HUES48 (cell line): ENCODE measurements around the gene ENDOG.
A peak's percentile ranks its signal among the peaks of the same experiment; 100 is the strongest.

Experiments
- H3K27ac ChIP-seq: one replicate; pipeline ENCODE4 v1.7.0; 2013; ENCODE audit warnings: low read depth, low read length, inconsistent platforms
- H3K27me3 ChIP-seq: 2 replicates; pipeline ENCODE4 v1.6.1; 2013; ENCODE audit warnings: mild to moderate bottlenecking, low read length; ENCODE audit not compliant: control insufficient read depth, insufficient read depth
- H3K36me3 ChIP-seq: 2 replicates; pipeline ENCODE4 v1.6.1; 2013; ENCODE audit warnings: low read length; ENCODE audit not compliant: control insufficient read depth, insufficient read depth
- H3K4me1 ChIP-seq: 2 replicates; pipeline ENCODE4 v1.6.1; 2013; ENCODE audit warnings: mild to moderate bottlenecking, low read length; ENCODE audit not compliant: control insufficient read depth, insufficient read depth
- H3K4me3 ChIP-seq: 2 replicates; pipeline ENCODE4 v1.5.1; 2013; ENCODE audit warnings: mild to moderate bottlenecking, low read depth, low read length
- H3K9ac ChIP-seq: 2 replicates; pipeline ENCODE4 v1.6.1; 2013; ENCODE audit warnings: mild to moderate bottlenecking, low read depth, low read length, moderate library complexity
- H3K9me3 ChIP-seq: 2 replicates; pipeline ENCODE4 v1.6.1; 2013; ENCODE audit warnings: low read length; ENCODE audit not compliant: control insufficient read depth, insufficient read depth

ENDOG gene

GRCh38 chr9:128821584-128822406 is 3.5 kb downstream of the ENDOG start:
- Histone ChIP-seq H3K36me3 (peaks cover 55% of the 10 kb centered on the region), H3K4me3 (no peak overlapping the region), H3K27ac (no peak overlapping the region), H3K27me3 (no peaks in the 10 kb centered on the region), H3K9me3 (no peaks in the 10 kb centered on the region), H3K4me1 (no peaks in the 10 kb centered on the region), H3K9ac (no peak overlapping the region)

- no peaks in the 10 kb centered on the region for H3K4me1 ChIP-seq
- peaks cover 63% of the 10 kb centered on the region for H3K36me3 ChIP-seq
- H3K9me3 ChIP-seq, result no peaks in the 10 kb centered on the region
- no peaks in the 10 kb centered on the region for H3K27me3 ChIP-seq
- no peak overlapping the region for H3K27ac ChIP-seq
- H3K4me3 ChIP-seq, result no peak overlapping the region
- no peak overlapping the region for H3K9ac ChIP-seq
Measured at GRCh38 chr9:128822407-128823042, 4.2 kb downstream of the ENDOG start.

DNA sequence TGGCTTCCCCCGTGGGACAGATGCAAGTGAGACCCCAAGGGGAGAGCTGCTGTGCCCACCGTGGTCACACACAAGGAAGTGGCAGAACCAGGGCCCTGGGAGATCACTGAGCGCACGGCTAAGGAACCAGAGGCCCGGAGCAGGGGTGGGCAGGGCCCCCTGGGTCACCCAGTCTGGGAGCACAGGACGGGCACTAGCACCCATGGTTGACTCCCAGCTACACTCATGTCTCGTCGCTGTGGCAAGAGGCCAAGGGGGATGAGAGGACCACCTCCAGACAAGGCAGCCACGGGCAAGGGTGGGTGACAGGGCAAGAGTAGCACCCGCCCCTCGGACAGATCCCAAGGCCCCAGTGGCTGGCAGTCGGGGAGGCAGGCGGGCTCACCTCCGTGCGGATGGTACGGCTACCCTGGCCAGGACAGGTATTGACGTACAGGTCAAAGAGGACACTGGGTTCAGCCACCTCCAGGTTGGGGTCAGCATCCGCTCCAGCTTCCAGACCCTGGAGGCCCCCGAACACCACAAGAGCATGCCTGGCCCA is 5.1 kb downstream of the ENDOG start:
- Histone ChIP-seq H3K4me1 (no peaks in the 10 kb centered on the region), H3K27ac (no peak overlapping the region), H3K9ac (no peak overlapping the region), H3K9me3 (no peaks in the 10 kb centered on the region), H3K36me3 (peaks cover 71% of the 10 kb centered on the region), H3K4me3 (no peak overlapping the region), H3K27me3 (no peaks in the 10 kb centered on the region)

DNA sequence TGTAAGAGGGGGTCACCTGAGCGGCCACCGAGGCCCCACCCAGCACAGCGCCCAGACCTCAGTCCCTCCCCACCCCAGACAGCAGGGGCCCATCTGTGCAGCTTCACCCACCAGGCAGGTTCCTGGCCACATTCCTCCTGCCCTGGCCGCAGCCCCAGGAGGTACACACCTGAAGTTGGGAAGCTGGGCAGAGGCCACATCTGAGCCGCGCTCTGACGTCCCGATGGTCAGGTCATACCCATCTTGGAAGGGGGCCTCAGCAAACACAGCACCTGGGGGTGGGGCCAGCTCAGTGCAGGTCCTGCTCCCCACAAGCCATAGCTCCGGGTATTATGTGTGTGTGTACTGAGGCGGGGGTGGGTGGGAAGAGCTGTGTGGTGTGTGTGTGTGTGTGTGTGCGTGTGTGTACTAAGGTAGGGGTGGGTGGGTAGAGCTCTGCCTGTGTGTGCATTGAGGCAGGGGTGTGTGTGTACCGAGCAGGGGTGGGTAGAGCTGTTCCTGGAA is 5.7 kb downstream of the ENDOG start:
- no peak overlapping the region for H3K27ac ChIP-seq
- peaks cover 71% of the 10 kb centered on the region for H3K36me3 ChIP-seq
- no peak overlapping the region for H3K4me3 ChIP-seq
- H3K4me1 ChIP-seq, result peaks cover 4% of the 10 kb centered on the region; the same call in 1 of the 2 replicates
- no peaks in the 10 kb centered on the region for H3K27me3 ChIP-seq
- H3K9ac ChIP-seq, result no peak overlapping the region
- no peaks in the 10 kb centered on the region for H3K9me3 ChIP-seq

DNA sequence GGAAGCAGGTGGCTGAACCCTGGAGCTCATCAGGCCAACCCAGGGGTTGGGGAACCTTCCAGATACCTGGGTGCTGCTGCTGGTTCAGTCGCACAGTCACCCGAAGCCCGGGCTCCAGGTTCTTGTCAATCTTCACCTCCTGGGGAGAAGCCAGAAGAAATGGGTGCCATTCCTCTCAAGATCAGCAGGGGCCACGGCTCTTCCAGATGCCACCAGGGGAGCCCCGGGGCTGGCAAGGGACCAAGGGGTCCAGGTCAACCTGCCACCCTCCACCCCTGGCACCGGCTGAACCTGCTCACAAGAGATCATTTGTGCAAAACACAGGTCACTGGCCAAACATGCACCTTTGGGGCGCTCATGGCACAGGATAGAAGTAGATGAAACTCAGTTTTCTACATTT is 6.6 kb downstream of the ENDOG start:
- H3K4me1 ChIP-seq, result peaks cover 5% of the 10 kb centered on the region; the same call in 1 of the 2 replicates
- no peak overlapping the region for H3K4me3 ChIP-seq
- no peaks in the 10 kb centered on the region for H3K27me3 ChIP-seq
- H3K9ac ChIP-seq, result no peak overlapping the region
- peaks cover 71% of the 10 kb centered on the region for H3K36me3 ChIP-seq
- no peak overlapping the region for H3K27ac ChIP-seq
- H3K9me3 ChIP-seq, result no peaks in the 10 kb centered on the region

GRCh38 chr9:128825923-128826700 is 7.8 kb downstream of the ENDOG start:
- no peak overlapping the region for H3K4me3 ChIP-seq
- peaks cover 71% of the 10 kb centered on the region for H3K36me3 ChIP-seq
- no peak overlapping the region for H3K9ac ChIP-seq
- no peak overlapping the region for H3K27ac ChIP-seq
- no peaks in the 10 kb centered on the region for H3K9me3 ChIP-seq
- H3K4me1 ChIP-seq, result peaks cover 5% of the 10 kb centered on the region; the same call in 1 of the 2 replicates
- H3K27me3 ChIP-seq, result no peaks in the 10 kb centered on the region

GRCh38 chr9:128828267-128828666 is 10.0 kb downstream of the ENDOG start:
- H3K36me3 ChIP-seq, result peaks cover 58% of the 10 kb centered on the region
- peak overlapping the region; percentile 97; the same call in 1 of the 2 replicates for H3K4me3 ChIP-seq
- no peak overlapping the region for H3K27ac ChIP-seq
- H3K27me3 ChIP-seq, result no peaks in the 10 kb centered on the region
- peaks cover 5% of the 10 kb centered on the region; the same call in 1 of the 2 replicates for H3K4me1 ChIP-seq
- no peak overlapping the region for H3K9ac ChIP-seq
- H3K9me3 ChIP-seq, result no peaks in the 10 kb centered on the region

GRCh38 chr9:128828719-128829452 is 10.6 kb downstream of the ENDOG start:
- H3K9me3 ChIP-seq, result no peaks in the 10 kb centered on the region
- no peaks in the 10 kb centered on the region for H3K27me3 ChIP-seq
- H3K27ac ChIP-seq, result peak overlapping the region; percentile 87
- H3K4me1 ChIP-seq, result peaks cover 5% of the 10 kb centered on the region; the same call in 1 of the 2 replicates
- H3K36me3 ChIP-seq, result peaks cover 57% of the 10 kb centered on the region
- H3K9ac ChIP-seq, result peak overlapping the region; percentile 88
- peak overlapping the region; percentile 97 for H3K4me3 ChIP-seq

GRCh38 chr9:128829477-128830251 is 11.4 kb downstream of the ENDOG start, which contains the start of gene SPOUT1:
TSS of gene SPOUT1 (minus strand) at chr9:128829794. CDS start at chr9:128829780, 14 bp downstream.
- Histone ChIP-seq H3K9ac (peak within 1 kb of the TSS; percentile 88), H3K9me3 (no peaks in the 10 kb centered on the region), H3K27ac (peak within 1 kb of the TSS; percentile 87), H3K27me3 (no peaks in the 10 kb centered on the region), H3K4me1 (peaks cover 5% of the 10 kb centered on the region; the same call in 1 of the 2 replicates), H3K36me3 (peaks cover 49% of the 10 kb centered on the region), H3K4me3 (peak within 1 kb of the TSS; percentile 97)
